ENCODE data around the gene OR1Q1.

GRCh38 chr9:122572456-122572855 lies 42.1 kb upstream of the OR1Q1 start:
- no peak for TF ChIP-seq POLR2A (IDR thresholded peaks at IDR 0.05)
- TF ChIP-seq CTCF (IDR thresholded peaks at IDR 0.05): no peak
